NCI-H69 (cell line): Measurements from ENCODE around the gene KIF3A.
A peak's percentile ranks its signal among the peaks of the same experiment; 100 is the strongest.

Source experiments
- DNase-seq: peaks from one replicate; lab custom pipeline; 2025; lab: John Stamatoyannopoulos, UW

Gene KIF3A

DNA sequence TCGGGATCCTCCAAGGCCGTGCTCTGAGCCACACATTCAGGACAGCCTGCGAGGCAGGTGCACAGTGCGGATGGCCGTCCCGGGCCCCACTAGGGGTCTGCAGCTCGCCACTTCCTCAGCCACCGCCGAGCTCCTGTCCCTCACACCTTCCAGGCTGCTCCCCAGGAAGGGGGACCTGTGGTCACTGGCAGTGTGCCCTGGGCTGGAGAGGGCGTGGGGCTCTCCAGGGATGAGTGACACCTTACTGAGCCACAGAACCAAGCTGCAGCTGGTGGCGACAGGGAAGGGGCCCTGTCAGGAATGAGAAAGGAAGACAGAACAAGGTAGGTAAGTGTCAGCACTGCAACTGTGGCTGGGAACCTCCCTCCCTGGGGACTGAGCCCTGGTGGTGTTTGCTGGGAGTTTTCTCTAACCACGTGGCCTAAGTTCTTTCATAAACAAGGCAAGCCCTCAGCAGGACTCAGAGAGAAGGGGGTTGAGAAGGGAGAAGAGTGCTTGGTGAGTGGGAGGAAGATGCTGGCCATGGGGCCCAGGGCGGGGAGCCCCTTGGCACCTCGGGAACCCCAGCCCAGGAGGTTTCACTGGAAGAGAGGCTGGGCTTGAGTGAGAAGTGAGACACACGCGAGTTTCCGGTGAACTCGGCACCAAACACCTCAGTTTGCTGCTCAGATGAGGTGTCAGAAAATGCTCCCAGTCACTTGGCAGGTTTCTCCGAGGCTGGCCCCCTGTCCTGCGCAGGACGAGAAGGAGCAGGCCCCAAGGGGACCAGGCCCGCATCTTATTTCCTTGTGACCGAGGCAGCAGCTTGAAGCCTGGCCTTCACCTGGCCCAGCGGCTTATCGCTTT is 74.2 kb downstream of the KIF3A start:
- peak; percentile 31 for DNase-seq

GRCh38 chr5:132662004-132662401 is 75.3 kb downstream of the KIF3A start:
- DNase-seq = no peak

DNA sequence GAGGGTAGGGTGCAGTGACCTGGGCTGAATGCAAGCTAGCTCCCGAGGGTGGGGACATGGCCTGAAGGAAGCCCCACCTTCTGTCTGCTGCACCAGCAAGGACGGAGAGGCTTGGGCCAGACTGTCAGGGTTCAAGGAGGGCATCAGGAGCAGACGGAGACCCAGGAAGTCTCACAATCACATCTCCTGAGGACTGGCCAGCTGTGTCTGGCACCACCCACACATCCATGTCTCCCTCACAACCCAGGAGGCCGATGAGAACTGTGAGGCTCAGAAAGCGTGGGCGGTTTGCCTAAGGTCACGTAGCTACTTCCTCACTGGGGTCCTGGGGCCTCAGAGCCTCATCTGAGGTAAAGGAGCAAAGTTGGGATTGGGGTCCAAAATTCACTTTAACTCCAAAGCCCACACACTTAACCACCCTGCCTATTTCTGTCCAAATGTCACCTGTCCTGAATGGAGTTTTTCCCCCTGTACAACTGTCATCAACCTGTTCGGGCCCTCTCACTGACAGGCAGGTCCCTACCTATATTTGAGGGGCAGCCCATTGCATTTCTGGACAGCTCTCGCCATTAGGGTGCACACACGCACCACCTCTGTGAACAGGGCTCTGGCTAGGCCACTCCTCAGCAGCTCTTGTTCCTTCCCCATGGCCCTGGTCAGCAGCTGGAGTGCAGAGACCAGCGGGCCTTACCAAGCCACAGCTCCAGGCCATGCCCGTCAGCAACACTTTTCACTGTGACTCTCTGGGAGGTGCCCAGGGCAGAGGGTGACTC is 75.9 kb downstream of the KIF3A start:
- DNase-seq = no peak

GRCh38 chr5:132659598-132660493 is 77.5 kb downstream of the KIF3A start:
- no peak for DNase-seq

DNA sequence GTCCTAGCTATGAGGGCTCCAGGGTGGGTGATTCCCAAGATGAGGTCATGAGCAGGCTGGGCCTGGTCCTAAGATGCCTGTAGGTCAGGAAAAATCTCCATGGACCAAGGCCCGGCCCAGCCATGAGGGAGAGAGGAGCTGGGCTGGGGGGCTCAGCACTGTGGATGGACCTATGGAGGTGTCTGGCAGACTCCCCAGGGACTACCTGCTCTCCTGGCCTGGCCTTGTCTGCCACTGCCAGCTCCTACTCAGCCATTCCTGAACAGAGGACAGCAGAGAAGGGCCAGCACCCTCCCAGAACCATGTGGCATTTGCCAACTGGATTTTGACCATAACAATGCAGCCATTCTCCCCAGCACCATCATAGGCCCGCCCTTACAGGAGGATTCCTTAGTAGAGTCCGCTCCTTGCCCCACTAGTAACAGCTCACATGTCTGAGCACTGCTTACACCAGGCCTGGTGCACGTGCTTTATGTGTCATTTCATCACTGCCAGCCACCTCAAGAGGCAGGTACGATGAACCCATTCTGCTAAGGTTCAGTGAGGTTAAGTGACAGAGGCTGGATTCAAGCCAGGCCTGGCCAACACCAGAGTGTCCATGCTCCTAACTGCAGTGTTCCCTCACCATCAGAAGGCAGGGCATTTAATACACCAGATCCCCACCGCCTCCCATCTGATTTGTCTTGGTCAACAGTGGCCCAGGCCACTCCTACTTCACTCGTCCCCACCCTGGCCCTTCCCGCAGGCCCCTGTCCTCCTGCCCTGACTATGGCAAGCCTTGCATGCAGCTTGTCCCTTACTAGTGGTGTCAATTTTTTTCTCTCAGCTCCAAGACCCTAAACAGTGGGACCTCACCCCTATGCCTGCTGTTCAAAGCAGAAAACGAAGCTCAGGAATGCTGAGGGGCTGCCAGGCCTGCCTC is 78.7 kb downstream of the KIF3A start:
- DNase-seq = no peak

- DNase-seq = no peak
Measured at GRCh38 chr5:132657676-132658380, 79.5 kb downstream of the KIF3A start, which contains the start of gene IL13. IL13 (plus strand) TSS chr5:132658173; CDS start chr5:132658187, 14 bp downstream.

- no peak for DNase-seq
Measured at GRCh38 chr5:132656774-132657355, 80.5 kb downstream of the KIF3A start.

DNA sequence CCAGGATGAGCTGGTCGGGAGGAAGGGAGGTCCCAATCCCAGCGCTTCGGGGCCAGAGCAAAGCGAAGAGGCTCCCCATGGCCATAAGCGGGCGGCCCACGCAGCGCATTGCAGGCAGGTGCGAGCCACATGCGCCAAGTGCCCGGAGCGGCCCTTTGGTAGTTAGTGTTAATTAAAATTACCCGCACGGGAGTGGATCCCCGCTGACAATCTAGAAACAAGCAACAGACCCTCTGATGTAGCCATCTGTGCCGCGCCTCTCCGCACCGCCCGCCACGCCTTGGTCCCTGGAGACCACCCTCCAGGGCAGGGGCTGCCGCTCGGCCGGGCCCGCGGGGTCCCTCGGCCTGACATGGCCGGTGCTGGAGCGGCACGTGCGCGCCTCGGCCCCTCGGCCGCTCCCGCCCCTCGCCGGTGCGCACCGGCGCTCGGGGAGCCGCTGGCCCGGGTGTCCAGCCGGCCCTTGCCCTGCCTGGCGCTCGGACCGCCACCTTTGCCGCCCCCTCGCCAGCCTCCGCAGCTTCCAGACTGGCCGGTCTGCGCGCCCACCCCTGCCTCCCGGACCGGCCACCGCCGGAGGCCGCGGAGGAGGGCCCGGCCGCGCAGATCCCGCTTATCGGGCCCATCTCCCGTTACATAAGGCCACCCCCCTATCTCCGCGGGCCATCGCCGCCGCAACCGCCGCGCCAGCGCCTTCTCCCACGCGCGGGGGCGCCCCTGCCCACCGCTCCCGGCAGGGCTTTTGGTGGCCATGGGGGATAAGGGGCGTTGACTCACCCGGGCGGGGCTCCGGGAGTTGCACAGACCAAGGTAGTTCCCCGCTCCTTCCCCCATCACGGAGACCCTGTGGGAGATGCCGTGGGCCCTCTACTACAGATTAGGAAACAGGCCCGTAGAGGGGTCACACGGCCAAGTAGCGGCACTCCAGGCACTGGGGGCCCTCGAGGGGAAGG is 81.2 kb downstream of the KIF3A start:
- peak; percentile 80 for DNase-seq

- DNase-seq = peak; percentile 79
Measured at GRCh38 chr5:132653716-132654115, 83.6 kb downstream of the KIF3A start.

GRCh38 chr5:132651838-132652469 is 85.4 kb downstream of the KIF3A start:
- no peak for DNase-seq

GRCh38 chr5:132648355-132648754 is 89.0 kb downstream of the KIF3A start:
- no peak for DNase-seq

- DNase-seq = no peak
Measured at GRCh38 chr5:132647473-132647872, 89.9 kb downstream of the KIF3A start.

- DNase-seq = no peak
Measured at GRCh38 chr5:132646583-132647266, 90.6 kb downstream of the KIF3A start.

DNA sequence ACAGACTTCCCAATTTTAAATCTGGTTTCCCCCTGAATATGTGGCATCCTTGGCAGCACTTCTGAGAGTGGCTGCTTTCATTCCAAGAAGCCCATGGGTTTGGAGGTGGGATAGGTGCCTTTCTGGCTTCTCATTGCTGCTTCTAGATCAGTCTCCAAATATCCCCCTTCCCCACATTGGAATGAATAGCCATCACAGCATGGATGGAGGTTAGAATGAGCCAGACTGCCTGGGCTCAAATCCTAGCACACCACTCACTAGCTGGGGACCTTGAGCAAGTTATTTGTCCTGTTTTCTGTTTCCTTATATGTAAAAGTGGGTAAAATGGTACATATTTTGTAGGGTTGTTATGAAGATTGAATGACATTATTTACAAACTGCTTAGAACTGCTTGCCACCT is 93.2 kb downstream of the KIF3A start:
- no peak for DNase-seq
